Fibroblast of skin of scalp (primary cell): Measurements from ENCODE around the gene C2CD4C. TPM values are rescaled to one million over a fixed set of nuclear protein-coding genes. Genes with fewer than 3 reads are reported as not detected.
A peak's percentile ranks its signal among the peaks of the same experiment; 100 is the strongest.
"Not testable (repeated sequence)": the region's sequence is repeated elsewhere in the genome, so short reads cannot be mapped to it uniquely, and the experiment has no call there.

Experiments used
- DNase-seq: peaks from one replicate; pipeline ENCODE4 v3.0.0-alpha.2; 2013
- polyA plus RNA-seq, 2 experiments: library from polyadenylated mRNA; unstranded; fragments of 120-200 nt; gene quantifications; one replicate each; pipeline ENCODE4 v1.2.1, GENCODE V29; 2013; ENCODE audit not compliant: insufficient read length in 2 of 2

C2CD4C gene
- polyA plus RNA-seq (2013, experiment 1 of 2; ENCODE audit: insufficient read length) = 0.20 TPM
- polyA plus RNA-seq (2013, experiment 2 of 2; ENCODE audit: insufficient read length) = 0.17 TPM

- peak; percentile 9 for DNase-seq
Observed at GRCh38 chr19:408902-409515, at the start of gene C2CD4C. Gene C2CD4C (minus strand): TSS chr19:409147. CDS start chr19:408361, 786 bp downstream.

GRCh38 chr19:458091-459042 lies 49.4 kb upstream of the C2CD4C start:
- DNase-seq = no peak

- DNase-seq = no peak
Observed at GRCh38 chr19:457636-458035, 48.7 kb upstream of the C2CD4C start.

- DNase-seq = no peak
Observed at GRCh38 chr19:456547-457110, 47.7 kb upstream of the C2CD4C start.

GRCh38 chr19:455851-456546 lies 47.1 kb upstream of the C2CD4C start:
- DNase-seq = no peak

GRCh38 chr19:455031-455705 lies 46.2 kb upstream of the C2CD4C start:
- DNase-seq = no peak

GRCh38 chr19:453606-454005 lies 44.7 kb upstream of the C2CD4C start:
- no peak for DNase-seq

GRCh38 chr19:452829-453228 lies 43.9 kb upstream of the C2CD4C start:
- no peak for DNase-seq

- DNase-seq = not testable (repeated sequence)
Observed at GRCh38 chr19:450912-451481, 42.0 kb upstream of the C2CD4C start.

GRCh38 chr19:449916-450315 lies 41.0 kb upstream of the C2CD4C start:
- no peak for DNase-seq

- DNase-seq = no peak
Observed at GRCh38 chr19:447816-448560, 39.0 kb upstream of the C2CD4C start.

GRCh38 chr19:447064-447426 lies 38.1 kb upstream of the C2CD4C start:
- no peak for DNase-seq

GRCh38 chr19:444677-445210 lies 35.8 kb upstream of the C2CD4C start:
- no peak for DNase-seq

GRCh38 chr19:443005-443404 lies 34.1 kb upstream of the C2CD4C start:
- DNase-seq = no peak

GRCh38 chr19:442085-442484 lies 33.1 kb upstream of the C2CD4C start:
- DNase-seq = no peak

GRCh38 chr19:441213-441836 lies 32.4 kb upstream of the C2CD4C start:
- no peak for DNase-seq

- DNase-seq = no peak
Observed at GRCh38 chr19:440391-441212, 31.7 kb upstream of the C2CD4C start.

GRCh38 chr19:439167-439900 lies 30.4 kb upstream of the C2CD4C start:
- no peak for DNase-seq
